NCI-H2107 treated with DMSO at 0.1 percent for 48 hours (cell line): Measurements from ENCODE around the gene CALML3.
"Not testable (repeated sequence)": the region's sequence is repeated elsewhere in the genome, so short reads cannot be mapped to it uniquely, and the experiment has no call there.

Experiments used
- DNase-seq: peaks from one replicate; lab custom pipeline; 2025; ENCODE audit not compliant: unreplicated experiment; lab: John Stamatoyannopoulos, UW

The CALML3 gene

DNA sequence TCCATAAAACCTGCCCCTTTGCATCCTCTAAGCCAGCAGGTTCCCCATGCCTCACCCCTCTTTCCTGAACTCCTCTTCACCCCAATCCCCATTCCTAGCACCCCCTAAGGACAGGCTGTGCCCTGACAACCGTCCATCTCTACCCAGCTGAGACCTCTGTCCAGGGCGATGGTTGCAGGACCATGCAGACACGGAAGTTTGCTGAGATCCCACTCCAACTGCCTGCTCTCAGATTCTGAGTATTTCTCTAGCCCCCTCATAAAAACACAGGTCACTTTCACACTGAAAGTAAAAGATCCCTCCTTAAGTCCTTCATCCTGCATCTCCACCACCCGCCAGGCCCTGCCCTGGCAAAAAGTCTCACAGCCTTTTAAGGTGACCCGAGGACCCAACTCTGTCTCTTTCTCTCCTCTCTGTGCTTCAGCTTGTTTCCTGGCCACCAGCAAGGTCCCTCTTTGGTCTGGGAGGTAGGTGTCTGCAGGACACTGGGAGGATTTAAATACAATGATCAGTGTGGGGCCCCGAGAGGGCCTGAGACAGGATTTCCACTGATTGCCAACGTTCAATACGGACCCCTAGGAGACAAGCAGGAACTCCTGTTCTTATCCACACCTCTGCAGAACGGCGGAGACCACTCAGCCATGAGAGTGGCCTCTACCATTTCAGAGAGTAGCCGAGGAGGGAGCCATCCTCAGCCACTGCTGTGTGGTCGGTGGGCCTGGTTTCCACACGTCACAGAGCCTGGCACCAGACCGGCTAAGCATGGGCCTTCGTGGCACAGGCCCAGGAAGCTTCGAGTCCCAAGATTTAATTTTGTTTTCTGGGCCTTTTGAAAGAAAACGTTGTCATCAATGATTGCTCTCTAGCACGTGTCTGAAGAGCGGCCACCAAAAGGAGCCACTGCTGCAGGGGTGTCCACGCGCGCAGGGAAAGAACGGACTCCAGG lies 27.9 kb downstream of the CALML3 start:
- DNase-seq: no peak

DNA sequence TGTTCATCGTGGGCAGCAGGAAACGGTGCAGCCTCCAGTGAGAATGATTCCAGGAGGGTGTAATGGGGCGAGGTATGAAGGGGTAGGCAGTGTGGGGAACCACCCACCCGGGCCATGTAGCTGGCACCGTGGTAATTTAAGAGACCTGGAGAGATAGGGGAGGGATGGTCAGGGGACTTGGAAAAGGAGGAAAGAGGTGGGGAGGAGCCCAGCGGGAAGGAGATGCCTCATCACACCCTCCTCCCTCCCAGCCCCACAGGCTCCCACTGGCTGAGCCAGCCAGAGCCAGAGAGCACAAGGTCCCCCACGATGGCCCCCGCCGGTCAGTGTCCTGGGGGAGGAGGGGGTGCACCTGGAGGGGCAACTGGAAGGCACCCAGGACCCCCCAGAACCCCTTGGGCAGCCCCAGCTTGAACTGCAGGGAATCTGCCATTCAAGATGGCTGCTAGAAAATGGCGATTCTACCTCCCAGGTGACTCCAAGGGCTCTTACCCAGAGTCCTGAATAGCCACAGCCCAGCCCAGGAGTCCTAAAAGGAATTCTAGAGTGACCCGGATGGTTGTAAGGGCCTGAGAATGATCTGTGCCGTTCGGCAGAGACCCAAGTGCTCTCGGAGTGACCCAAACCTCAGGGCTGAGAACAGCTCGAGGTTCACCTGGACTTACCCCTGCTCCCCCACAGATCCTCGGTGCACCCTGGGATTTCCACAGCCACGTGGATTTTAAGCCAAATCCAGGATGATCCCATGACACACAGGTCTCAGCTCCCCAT lies 28.8 kb downstream of the CALML3 start:
- no peak for DNase-seq

DNA sequence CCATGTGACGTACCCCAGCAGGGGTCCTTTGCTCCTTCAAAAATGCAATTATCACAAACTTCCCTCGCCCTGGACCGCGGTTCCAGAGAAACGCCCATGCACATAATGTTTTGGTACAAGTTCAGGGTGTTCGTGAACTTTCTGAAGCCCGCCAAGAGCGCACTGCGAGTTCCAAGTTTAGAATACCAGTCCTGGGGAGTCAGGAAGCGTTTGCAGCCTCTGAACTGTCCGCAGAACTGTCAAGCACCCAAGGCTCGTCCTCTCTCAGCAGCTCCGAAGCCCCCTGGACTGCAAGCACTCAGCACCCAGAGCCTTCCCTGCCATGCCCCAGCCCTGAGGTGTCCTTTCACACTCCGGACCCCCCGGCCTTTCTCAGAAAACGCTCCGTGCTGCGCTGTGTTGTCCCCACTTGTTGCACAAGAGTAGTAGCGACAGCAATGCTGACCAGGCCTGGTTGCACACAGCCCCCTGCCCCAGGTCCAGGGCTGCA lies 30.3 kb downstream of the CALML3 start:
- no peak for DNase-seq

DNA sequence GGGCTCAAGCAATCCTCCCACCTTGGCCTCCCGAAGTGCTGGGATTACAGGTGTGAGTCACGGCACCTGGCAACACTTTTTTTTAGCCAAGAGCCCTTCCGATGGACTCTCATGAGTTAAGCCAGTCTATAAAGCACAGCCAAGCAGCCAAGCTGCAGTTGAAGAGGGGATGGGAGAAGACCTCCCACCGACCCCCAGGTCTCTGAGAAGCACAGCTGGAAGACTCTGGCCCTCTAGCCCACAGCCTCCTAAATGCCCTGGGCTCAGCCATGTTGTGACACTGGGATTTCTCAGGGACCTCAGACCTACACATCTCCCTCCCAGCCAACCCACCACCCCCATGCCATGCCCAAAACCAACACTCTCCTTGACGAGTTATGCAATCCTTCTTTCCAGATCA lies 31.1 kb downstream of the CALML3 start:
- DNase-seq: no peak

- DNase-seq: no peak
Measured at GRCh38 chr10:5556576-5556975, 31.8 kb downstream of the CALML3 start.

DNA sequence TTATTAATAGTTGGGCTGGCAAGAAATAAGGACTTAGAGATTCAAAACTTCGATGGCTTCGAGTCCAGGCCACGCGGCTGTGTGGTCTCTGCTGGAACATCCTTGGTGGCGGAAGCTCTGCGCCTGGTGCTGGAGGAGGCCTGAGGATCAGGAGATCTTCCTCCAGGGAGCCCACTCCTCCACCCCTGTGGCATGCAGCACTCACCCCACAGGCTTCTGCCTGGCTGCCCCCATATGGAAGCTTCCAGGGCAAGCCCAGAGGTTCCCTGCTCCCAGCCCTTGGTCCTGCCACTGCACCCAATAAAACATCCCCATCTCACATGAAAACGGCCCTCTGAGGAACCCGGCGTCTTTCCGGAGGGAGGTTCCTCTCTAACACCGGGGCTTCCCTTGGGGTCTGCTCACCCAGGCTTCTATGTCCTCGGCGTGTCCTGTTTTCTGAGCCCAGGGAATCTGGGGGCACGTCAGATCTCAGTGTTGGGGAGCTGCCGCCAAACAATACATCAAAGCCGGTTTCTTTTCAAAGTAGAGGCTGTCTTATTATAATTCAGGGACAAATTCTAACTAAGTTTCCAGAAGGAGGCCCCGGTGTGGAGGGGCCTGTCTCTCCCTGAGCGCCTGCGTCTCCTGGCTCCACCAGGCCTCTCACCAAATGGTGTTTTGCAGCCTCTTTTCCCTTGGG lies 32.4 kb downstream of the CALML3 start:
- DNase-seq: no peak

- DNase-seq: no peak
Measured at GRCh38 chr10:5557799-5558771, 33.3 kb downstream of the CALML3 start.

DNA sequence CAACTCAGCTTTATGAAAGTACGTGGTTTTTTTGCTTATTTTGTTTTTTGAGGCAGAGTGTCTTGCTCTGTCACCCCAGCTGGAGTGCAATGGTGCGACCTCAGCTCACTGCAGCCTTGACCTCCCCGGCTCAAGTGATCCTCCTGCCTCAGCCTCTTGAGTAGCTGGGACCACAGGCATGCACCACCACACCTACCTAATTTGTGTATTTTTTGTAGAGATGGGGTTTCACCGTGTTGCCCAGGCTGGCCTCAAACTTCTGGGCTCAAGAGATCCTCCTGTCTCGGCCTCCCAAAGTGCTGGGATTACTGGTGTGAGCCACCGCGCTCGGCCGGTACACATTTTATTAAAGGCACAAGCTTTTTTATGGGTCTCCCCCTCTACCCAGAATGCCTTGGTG lies 34.3 kb downstream of the CALML3 start:
- not testable (repeated sequence) for DNase-seq

- no peak for DNase-seq
Measured at GRCh38 chr10:5559642-5560141, 34.9 kb downstream of the CALML3 start.

DNA sequence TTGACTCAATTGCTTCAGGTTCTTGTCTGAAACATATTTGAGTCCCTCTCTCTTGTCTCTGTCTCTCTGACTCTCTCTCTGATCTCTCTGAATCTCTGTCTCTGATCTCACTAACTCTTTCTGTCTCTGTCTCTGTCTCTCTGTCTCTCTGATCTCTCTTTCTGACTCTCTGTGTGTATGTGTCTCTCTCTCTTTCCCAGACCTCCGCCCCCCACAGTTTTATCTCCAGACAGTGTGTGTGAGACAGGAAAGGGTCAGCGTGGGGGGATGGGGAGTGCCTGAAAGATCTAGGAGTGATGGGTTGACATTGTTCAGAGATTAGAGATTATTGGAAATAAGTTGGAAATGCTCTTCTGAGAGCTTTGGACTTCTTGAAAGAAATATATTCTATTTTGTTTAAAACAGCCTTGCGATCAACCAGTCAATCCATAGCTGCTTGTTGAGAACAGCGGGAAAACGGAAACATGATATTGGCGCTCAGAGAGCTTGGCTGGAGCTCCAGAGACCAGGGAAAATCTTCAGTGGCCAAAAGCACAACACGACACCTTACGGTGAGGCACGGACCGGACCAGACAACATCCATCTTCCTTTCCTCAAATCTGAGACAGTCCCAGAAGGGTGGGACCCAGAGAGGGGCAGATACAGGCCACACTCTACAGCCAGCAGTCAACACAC lies 35.5 kb downstream of the CALML3 start:
- no peak for DNase-seq

GRCh38 chr10:5560817-5561703 lies 36.3 kb downstream of the CALML3 start:
- no peak for DNase-seq

DNA sequence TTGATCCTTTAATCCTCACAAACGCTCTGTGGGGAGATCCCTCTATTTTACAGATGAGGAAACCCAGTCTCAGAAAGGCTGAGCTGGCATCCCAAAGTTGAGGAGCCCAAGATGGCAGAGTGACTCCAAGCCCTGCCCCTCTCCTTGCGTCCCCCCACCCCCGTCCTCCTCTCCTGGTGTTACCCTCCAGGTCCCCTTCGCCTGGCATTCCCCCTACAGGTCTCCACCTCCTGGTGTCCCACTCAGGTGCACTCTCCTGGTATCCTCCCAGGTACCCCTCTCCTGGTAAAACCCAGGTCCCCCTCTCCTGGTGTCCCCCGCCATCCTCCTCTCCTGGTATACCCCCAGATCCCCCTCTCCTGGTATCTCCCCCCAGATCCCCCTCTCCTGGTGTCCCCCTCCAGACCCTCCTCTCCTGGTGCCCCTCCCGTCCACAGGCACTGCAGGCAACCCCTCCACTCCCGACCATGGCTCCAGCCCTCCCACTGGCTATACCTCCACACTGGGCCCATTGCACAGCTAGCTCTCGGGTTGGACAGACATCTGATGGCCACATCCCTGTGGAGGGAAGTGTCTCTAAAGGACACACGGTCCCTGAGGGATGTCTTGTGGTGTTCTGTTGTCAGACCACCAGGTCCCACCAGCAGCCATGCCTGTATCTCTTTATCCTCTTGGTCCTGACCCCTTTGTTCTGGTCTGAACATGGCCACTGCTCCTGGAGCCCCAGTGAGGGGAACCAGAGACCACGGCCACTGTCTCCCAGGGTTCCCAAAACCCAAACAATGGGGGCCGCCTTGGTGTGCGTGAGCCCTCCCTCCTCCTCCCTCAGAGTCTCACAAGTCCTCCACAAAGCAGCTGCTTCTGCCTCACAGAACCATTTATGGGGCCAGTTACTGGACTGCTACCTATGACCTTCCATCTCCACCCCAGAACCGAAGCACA lies 37.2 kb downstream of the CALML3 start:
- DNase-seq: no peak

DNA sequence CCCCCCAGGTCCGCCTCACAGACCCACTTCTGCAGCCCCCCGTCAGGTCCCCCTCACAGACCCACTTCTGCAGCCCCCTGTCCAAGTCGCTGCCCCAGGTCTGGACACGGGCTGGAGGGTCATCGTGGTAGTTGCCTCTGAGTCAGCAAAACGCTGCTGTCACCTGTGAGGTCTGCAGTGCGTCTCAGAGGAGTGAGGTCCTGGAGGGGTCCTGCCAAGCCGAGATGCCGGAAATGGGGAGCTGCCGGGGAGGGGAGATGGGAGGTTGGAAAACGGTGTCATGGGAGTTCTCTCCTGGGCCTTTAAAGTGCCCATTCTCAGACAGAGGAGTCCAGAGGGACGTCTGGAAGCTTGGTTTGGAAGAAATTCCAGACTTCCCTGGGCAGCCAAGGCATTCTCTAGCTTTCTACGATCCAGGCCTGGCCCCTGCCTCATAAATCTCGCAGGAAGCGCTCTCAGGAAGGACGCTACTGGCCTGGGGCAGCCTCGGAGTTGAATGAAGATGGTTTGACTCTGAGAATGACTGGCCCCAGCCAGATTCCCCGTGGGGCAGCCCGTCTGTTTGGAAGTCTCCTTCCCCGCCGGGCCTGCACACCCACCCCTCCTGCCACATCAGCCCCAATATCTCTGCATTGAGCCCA lies 38.7 kb downstream of the CALML3 start:
- no peak for DNase-seq

DNA sequence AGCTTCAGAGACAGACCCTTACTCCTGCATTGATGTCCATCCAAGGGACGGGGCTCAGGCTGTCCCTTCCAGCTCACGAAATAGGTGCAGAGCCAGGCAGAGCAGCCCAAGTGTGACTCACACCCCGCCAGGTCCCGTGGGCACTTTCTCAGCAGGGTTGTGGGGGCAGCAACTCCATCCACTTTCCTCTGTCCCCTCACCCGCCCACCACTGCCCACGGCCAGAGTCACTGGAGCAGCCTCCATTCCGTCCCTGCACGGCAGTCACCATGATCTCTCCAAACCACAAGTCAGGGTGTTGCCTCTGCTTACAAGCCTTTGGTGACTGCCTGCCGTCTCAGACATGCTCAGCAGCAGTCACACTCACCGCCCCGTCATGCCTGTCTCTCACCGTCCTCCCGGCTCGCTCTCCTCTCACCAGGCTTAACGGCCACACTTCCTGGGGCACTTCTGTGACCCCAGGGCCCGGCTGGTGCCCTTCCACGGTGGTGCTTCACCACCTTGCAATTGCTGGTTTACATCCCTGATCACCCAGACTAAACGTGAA lies 39.3 kb downstream of the CALML3 start:
- no peak for DNase-seq

- no peak for DNase-seq
Measured at GRCh38 chr10:5564537-5565204, 39.9 kb downstream of the CALML3 start.

DNA sequence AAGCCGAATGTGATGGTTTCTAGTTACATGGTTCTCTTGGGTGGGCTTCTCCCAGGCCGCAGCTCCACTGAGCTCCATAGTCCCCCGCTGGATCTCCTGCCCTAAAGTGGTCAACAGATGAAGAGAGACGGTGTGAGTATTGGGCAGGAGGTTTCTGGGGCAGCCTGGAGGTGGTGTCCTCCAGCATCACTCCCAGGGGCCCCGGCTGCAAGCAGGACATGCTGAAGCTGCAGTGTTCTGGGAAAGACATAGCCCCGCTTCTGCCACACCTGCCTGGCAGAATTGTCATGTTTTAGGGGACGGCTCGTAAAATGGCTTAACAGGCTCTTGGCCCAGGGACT lies 40.4 kb downstream of the CALML3 start:
- DNase-seq: no peak
